Measurements from ENCODE around the gene GJB4. TPM values are rescaled to one million over a fixed set of nuclear protein-coding genes. Genes with fewer than 3 reads are reported as not detected.

GJB4 gene
- polyA plus RNA-seq, 1 of the 3 experiments (the other 2 are of a cell fraction), result not detected

GRCh38 chr1:34779962-34780361 is 20.4 kb downstream of the GJB4 start:
- POLR2A ChIA-PET, result no interaction called here
- Histone ChIP-seq H3K27ac (ENCODE audit: low read depth in 2 of 2, low read length in 1 of 2) (no peak overlapping the region), H4K20me1 (ENCODE audit: insufficient read depth) (no peaks in the 10 kb centered on the region), H3F3A (replicated peaks; ENCODE audit: insufficient read depth) (no peaks in the 10 kb centered on the region), H3K4me2 (no peak overlapping the region), H3K36me3 (replicated peaks in 1 of 2; ENCODE audit: control insufficient read depth in 1 of 2, insufficient read depth in 2 of 2, low read length in 1 of 2) (no peaks in the 10 kb centered on the region), H3K9ac (no peak overlapping the region), H3K79me2 (ENCODE audit: insufficient read depth) (no peaks in the 10 kb centered on the region), H3K4me1 (ENCODE audit: control insufficient read depth in 1 of 2, insufficient read depth in 2 of 2, low read depth in 1 of 2, low read length in 1 of 2) (peaks cover 0 to 4% of the 10 kb centered on the region in 2 experiments; a peak in 1 of 4 replicates), H3K27me3 (ENCODE audit: insufficient read depth) (peaks cover 32% of the 10 kb centered on the region), H2AFZ (ENCODE audit: low read depth) (no peak overlapping the region), H3K9me2 (no peaks in the 10 kb centered on the region), H3K4me3 (ENCODE audit: low read depth in 2 of 2, low read length in 1 of 2) (no peak overlapping the region), H3K9me3 (no peaks in the 10 kb centered on the region)
- WGBS (ENCODE audit: low lambda C conversion rate), result 69% methylated on average over 5 of the region's 5 CpGs
- no peak for DNase-seq
- TF ChIP-seq POLR2AphosphoS5 (IDR thresholded peaks at IDR 0.05; ENCODE audit: low read depth, low read length) (no peak), PBX3 (IDR thresholded peaks at IDR 0.05) (no peak), CHD2 (IDR thresholded peaks at IDR 0.05; ENCODE audit: low read length, partially characterized antibody) (no peak), RCOR1 (IDR thresholded peaks at IDR 0.05; ENCODE audit: low read length) (no peak), FOSL2 (IDR thresholded peaks at IDR 0.05; ENCODE audit: borderline replicate concordance, low read depth) (no peak), TEAD4 (IDR thresholded peaks at IDR 0.05; ENCODE audit: borderline replicate concordance, insufficient read depth) (no peak), GATA2 (CRISPR knock-in tag; IDR thresholded peaks at IDR 0.05) (no peak), IRF3 (IDR thresholded peaks at IDR 0.05; ENCODE audit: low read depth, low read length) (no peak), TAF1 (IDR thresholded peaks at IDR 0.05; ENCODE audit: borderline replicate concordance, low read depth, low read length) (no peak), ELF1 (IDR thresholded peaks at IDR 0.05) (no peak), SMC3 (IDR thresholded peaks at IDR 0.05; ENCODE audit: low read depth, low read length) (no peak), RAD21 (IDR thresholded peaks at IDR 0.05; ENCODE audit: low read length) (no peak), GABPA (IDR thresholded peaks at IDR 0.05; ENCODE audit: low read depth) (no peak), TCF12 (IDR thresholded peaks at IDR 0.05) (no peak), NRF1 (IDR thresholded peaks at IDR 0.05; ENCODE audit: low read depth, low read length) (no peak), MXI1 (IDR thresholded peaks at IDR 0.05; ENCODE audit: low read depth, low read length) (no peak)
- TF ChIP-seq, protein P1, sequence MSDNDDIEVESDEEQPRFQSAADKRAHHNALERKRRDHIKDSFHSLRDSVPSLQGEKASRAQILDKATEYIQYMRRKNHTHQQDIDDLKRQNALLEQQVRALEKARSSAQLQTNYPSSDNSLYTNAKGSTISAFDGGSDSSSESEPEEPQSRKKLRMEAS (IDR thresholded peaks at IDR 0.05; ENCODE audit: low read depth), result no peak
- TF ChIP-seq, protein P2, sequence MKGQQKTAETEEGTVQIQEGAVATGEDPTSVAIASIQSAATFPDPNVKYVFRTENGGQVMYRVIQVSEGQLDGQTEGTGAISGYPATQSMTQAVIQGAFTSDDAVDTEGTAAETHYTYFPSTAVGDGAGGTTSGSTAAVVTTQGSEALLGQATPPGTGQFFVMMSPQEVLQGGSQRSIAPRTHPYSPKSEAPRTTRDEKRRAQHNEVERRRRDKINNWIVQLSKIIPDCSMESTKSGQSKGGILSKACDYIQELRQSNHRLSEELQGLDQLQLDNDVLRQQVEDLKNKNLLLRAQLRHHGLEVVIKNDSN (IDR thresholded peaks at IDR 0.05; ENCODE audit: borderline replicate concordance, low read depth), result no peak
- TF ChIP-seq, protein P3, sequence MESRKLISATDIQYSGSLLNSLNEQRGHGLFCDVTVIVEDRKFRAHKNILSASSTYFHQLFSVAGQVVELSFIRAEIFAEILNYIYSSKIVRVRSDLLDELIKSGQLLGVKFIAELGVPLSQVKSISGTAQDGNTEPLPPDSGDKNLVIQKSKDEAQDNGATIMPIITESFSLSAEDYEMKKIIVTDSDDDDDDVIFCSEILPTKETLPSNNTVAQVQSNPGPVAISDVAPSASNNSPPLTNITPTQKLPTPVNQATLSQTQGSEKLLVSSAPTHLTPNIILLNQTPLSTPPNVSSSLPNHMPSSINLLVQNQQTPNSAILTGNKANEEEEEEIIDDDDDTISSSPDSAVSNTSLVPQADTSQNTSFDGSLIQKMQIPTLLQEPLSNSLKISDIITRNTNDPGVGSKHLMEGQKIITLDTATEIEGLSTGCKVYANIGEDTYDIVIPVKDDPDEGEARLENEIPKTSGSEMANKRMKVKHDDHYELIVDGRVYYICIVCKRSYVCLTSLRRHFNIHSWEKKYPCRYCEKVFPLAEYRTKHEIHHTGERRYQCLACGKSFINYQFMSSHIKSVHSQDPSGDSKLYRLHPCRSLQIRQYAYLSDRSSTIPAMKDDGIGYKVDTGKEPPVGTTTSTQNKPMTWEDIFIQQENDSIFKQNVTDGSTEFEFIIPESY (IDR thresholded peaks at IDR 0.05; ENCODE audit: borderline replicate concordance, low read depth), result no peak
- TF ChIP-seq, protein P4, sequence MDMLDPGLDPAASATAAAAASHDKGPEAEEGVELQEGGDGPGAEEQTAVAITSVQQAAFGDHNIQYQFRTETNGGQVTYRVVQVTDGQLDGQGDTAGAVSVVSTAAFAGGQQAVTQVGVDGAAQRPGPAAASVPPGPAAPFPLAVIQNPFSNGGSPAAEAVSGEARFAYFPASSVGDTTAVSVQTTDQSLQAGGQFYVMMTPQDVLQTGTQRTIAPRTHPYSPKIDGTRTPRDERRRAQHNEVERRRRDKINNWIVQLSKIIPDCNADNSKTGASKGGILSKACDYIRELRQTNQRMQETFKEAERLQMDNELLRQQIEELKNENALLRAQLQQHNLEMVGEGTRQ (IDR thresholded peaks at IDR 0.05; ENCODE audit: borderline replicate concordance, low read depth, low read length), result no peak
- CTCF ChIA-PET, result interaction anchor here (1.1 to 1.7 kb wide), 2 partner anchors 37 to 1147 kb away, joined by 3 to 5 read pairs; no protein-coding TSS in a partner anchor
